IMR-90 (cell line): Measurements from ENCODE around the gene TMED6. TPM values are rescaled to one million over a fixed set of nuclear protein-coding genes. Genes with fewer than 3 reads are reported as not detected.
A peak's percentile ranks its signal among the peaks of the same experiment; 100 is the strongest.

Source experiments
- ATAC-seq: fragments of 200-7000 bp; cut with Tn5 transposase; 2 replicates; pipeline ENCODE4 v1.9.1; 2020; ENCODE audit warnings: low read depth, mild to moderate bottlenecking, moderate library complexity
- BruUV-seq: library from RNA; stranded (reverse); fragments of 400-500 nt; replicated peaks from 2 replicates; lab custom pipeline; 2021; lab: Mats Ljungman, UMichigan
- CTCF ChIA-PET: fragments of 300-600 bp; formaldehyde crosslinking; extraction: SDS; loops from one replicate; lab custom pipeline; 2021; ENCODE audit warnings: antibody characterized with exemption; lab: Yijun Ruan, JAX
- POLR2A ChIA-PET: fragments of 300-600 bp; sonication (Branson Sonifier 250); formaldehyde crosslinking; loops from one replicate; lab custom pipeline; 2022; ENCODE audit warnings: antibody characterized with exemption; ENCODE audit not compliant: unreplicated experiment; lab: Charles Lee
- DNase-seq: peaks from one replicate; pipeline ENCODE4 v3.0.0; 2013
- H2AFZ ChIP-seq: replicated peaks from 2 replicates; pipeline ENCODE3; 2013; ENCODE audit warnings: low read length, mild to moderate bottlenecking; ENCODE audit not compliant: poor library complexity
- H2AK5ac ChIP-seq: 2 replicates; pipeline ENCODE4 v1.6.1; 2013; ENCODE audit warnings: low read depth, low read length, inconsistent platforms
- H2AK9ac ChIP-seq: replicated peaks from 2 replicates; pipeline ENCODE3; 2013; ENCODE audit warnings: mild to moderate bottlenecking, low read depth, low read length, moderate library complexity; ENCODE audit not compliant: poor library complexity
- H2BK120ac ChIP-seq: 2 replicates; pipeline ENCODE4 v1.6.1; 2013; ENCODE audit warnings: low read depth, low read length, inconsistent platforms
- H2BK15ac ChIP-seq: 3 replicates; pipeline ENCODE4 v1.6.1; 2013; ENCODE audit warnings: low read depth, low read length, inconsistent platforms
- H2BK20ac ChIP-seq: 2 replicates; pipeline ENCODE4 v1.6.1; 2013; ENCODE audit warnings: low read depth, mild to moderate bottlenecking, inconsistent platforms, low read length, moderate library complexity
- H2BK5ac ChIP-seq: 2 replicates; pipeline ENCODE4 v1.6.1; 2013; ENCODE audit warnings: mild to moderate bottlenecking, low read depth, low read length, inconsistent platforms; ENCODE audit not compliant: poor library complexity, severe bottlenecking
- H3K14ac ChIP-seq: replicated peaks from 2 replicates; pipeline ENCODE4 v1.6.1; 2013; ENCODE audit warnings: low read depth, low read length, inconsistent platforms
- H3K18ac ChIP-seq: 2 replicates; pipeline ENCODE4 v1.6.1; 2013; ENCODE audit warnings: low read depth, low read length, control low read depth
- H3K23ac ChIP-seq: 2 replicates; pipeline ENCODE4 v1.6.1; 2013; ENCODE audit warnings: low read depth, low read length, inconsistent platforms
- H3K27ac ChIP-seq: 2 replicates; pipeline ENCODE4 v1.5.1; 2013; ENCODE audit warnings: mild to moderate bottlenecking, control low read depth, low read length; ENCODE audit not compliant: insufficient read depth
- H3K27me3 ChIP-seq: 2 replicates; pipeline ENCODE4 v1.6.1; 2013; ENCODE audit warnings: low read length; ENCODE audit not compliant: control insufficient read depth, insufficient read depth
- H3K36me3 ChIP-seq: 2 replicates; pipeline ENCODE4 v1.6.1; 2013; ENCODE audit warnings: low read length, mixed read lengths; ENCODE audit not compliant: control insufficient read depth, insufficient read depth
- H3K4ac ChIP-seq: 2 replicates; pipeline ENCODE4 v1.6.1; 2013; ENCODE audit warnings: low read depth, low read length, inconsistent platforms
- H3K4me1 ChIP-seq: 2 replicates; pipeline ENCODE4 v1.6.1; 2013; ENCODE audit warnings: low read length, mixed read lengths; ENCODE audit not compliant: control insufficient read depth, insufficient read depth
- H3K4me2 ChIP-seq: 2 replicates; pipeline ENCODE4 v1.6.1; 2013; ENCODE audit warnings: low read depth, mild to moderate bottlenecking, control low read depth, low read length, moderate library complexity
- H3K4me3 ChIP-seq: 2 replicates; pipeline ENCODE4 v1.5.1; 2013; ENCODE audit warnings: low read depth, mild to moderate bottlenecking, control low read depth, low read length, moderate library complexity; ENCODE audit not compliant: insufficient read depth
- H3K56ac ChIP-seq: 2 replicates; pipeline ENCODE4 v1.6.1; 2013; ENCODE audit warnings: low read length, inconsistent platforms; ENCODE audit not compliant: insufficient read depth; ENCODE audit errors: extremely low read depth
- H3K79me1 ChIP-seq, 2 experiments: 2 replicates each; pipeline ENCODE4 v1.6.1; 2013; ENCODE audit warnings: low read length in 2 of 2, inconsistent platforms in 1 of 2, low read depth in 1 of 2
- H3K9ac ChIP-seq: 2 replicates; pipeline ENCODE4 v1.6.1; 2013; ENCODE audit warnings: low read depth, low read length, control low read depth
- H3K9me1 ChIP-seq: 2 replicates; pipeline ENCODE4 v1.6.1; 2013; ENCODE audit warnings: low read length, inconsistent platforms; ENCODE audit not compliant: insufficient read depth
- H3K9me3 ChIP-seq: 2 replicates; pipeline ENCODE4 v1.6.1; 2013; ENCODE audit warnings: low read length; ENCODE audit not compliant: control insufficient read depth, insufficient read depth
- H4K20me1 ChIP-seq: 2 replicates; pipeline ENCODE4 v1.6.1; 2013; ENCODE audit warnings: low read length, inconsistent platforms; ENCODE audit not compliant: insufficient read depth
- H4K5ac ChIP-seq: 2 replicates; pipeline ENCODE4 v1.6.1; 2013; ENCODE audit warnings: mild to moderate bottlenecking, low read depth, low read length, control low read depth
- H4K8ac ChIP-seq, 2 experiments: 2 replicates each; pipeline ENCODE4 v1.6.1; 2013; ENCODE audit warnings: low read depth in 2 of 2, low read length in 2 of 2, control low read depth in 1 of 2, inconsistent platforms in 1 of 2
- H4K91ac ChIP-seq: 2 replicates; pipeline ENCODE4 v1.6.1; 2013; ENCODE audit warnings: low read depth, low read length, inconsistent platforms; ENCODE audit not compliant: insufficient read depth
- BHLHE40 ChIP-seq: fragments of 150-350 bp; IDR thresholded peaks from 2 replicates; pipeline ENCODE4 v1.6.1; 2016; ENCODE audit warnings: mild to moderate bottlenecking, low read depth, low read length
- CEBPB ChIP-seq: IDR thresholded peaks from 2 replicates; pipeline ENCODE4 v1.6.1; 2012; ENCODE audit warnings: low read depth, low read length, improper control_type of control experiment
- CHD1 ChIP-seq: IDR thresholded peaks from 2 replicates; pipeline ENCODE4 v1.6.1; 2012; ENCODE audit warnings: low read depth, low read length, improper control_type of control experiment
- CTCF ChIP-seq: conservative IDR thresholded peaks from 2 replicates; pipeline ENCODE4 v1.5.1; 2012; ENCODE audit warnings: mild to moderate bottlenecking, low read depth, low read length, improper control_type of control experiment
- FOS ChIP-seq: fragments of 150-350 bp; IDR thresholded peaks from 2 replicates; pipeline ENCODE4 v1.6.1; 2016; ENCODE audit warnings: low read depth, low read length
- MAFK ChIP-seq: IDR thresholded peaks from 2 replicates; pipeline ENCODE4 v1.6.1; 2012; ENCODE audit warnings: low read depth, low read length, improper control_type of control experiment
- MAZ ChIP-seq: IDR thresholded peaks from 2 replicates; pipeline ENCODE4 v1.6.1; 2012; ENCODE audit warnings: low read depth, mild to moderate bottlenecking, low read length, improper control_type of control experiment, moderate library complexity, borderline replicate concordance
- MXI1 ChIP-seq: IDR thresholded peaks from 2 replicates; pipeline ENCODE4 v1.6.1; 2012; ENCODE audit warnings: low read depth, mild to moderate bottlenecking, low read length, moderate library complexity, borderline replicate concordance
- NFE2L2 ChIP-seq: fragments of 150-350 bp; IDR thresholded peaks from 2 replicates; pipeline ENCODE4 v1.6.1; 2016; ENCODE audit warnings: low read depth, mild to moderate bottlenecking, low read length
- POLR2A ChIP-seq: IDR thresholded peaks from 2 replicates; pipeline ENCODE4 v1.6.1; 2012; ENCODE audit warnings: mild to moderate bottlenecking, low read depth, low read length
- RCOR1 ChIP-seq: IDR thresholded peaks from 2 replicates; pipeline ENCODE4 v1.6.1; 2012; ENCODE audit warnings: mild to moderate bottlenecking, low read length, improper control_type of control experiment; ENCODE audit not compliant: insufficient replicate concordance
- RFX5 ChIP-seq: IDR thresholded peaks from 2 replicates; pipeline ENCODE4 v1.8.0; 2012; ENCODE audit warnings: low read depth, mild to moderate bottlenecking, low read length, moderate library complexity
- SMC3 ChIP-seq: fragments of 150-350 bp; IDR thresholded peaks from 2 replicates; pipeline ENCODE4 v1.6.1; 2016; ENCODE audit warnings: low read depth, mild to moderate bottlenecking, antibody characterized with exemption, low read length, moderate library complexity
- USF2 ChIP-seq: fragments of 150-350 bp; IDR thresholded peaks from 2 replicates; pipeline ENCODE4 v1.6.1; 2017; ENCODE audit warnings: mild to moderate bottlenecking, antibody characterized with exemption, low read length, low read depth
- WGBS, 2 experiments: methylation state at CpG; one replicate each; pipeline versions ENCODE4 v1.1.5 to v1.1.7; 2013; ENCODE audit warnings: missing lambda C conversion rate in 2 of 2; ENCODE audit not compliant: insufficient read length in 1 of 2; ENCODE audit errors: extremely low coverage in 2 of 2; 5-methylcytosine and 5-hydroxymethylcytosine counted together
- dilution Hi-C: fragments of 300-500 bp; cut with HindIII; formaldehyde crosslinking; loops from one replicate; pipeline ENCODE4 v1.14.3; 2018; ENCODE audit warnings: low sequenced_read_pairs; ENCODE audit not compliant: unreplicated experiment
- in situ Hi-C: fragments of 300-500 bp; cut with MboI; formaldehyde crosslinking; loops from 3 replicates; pipeline ENCODE4 v1.14.3; 2019; ENCODE audit warnings: low sequenced_read_pairs, inconsistent platforms, mixed read lengths
- intact Hi-C: fragments of 100-400 bp; cut with micrococcal nuclease; formaldehyde crosslinking; loops from 2 replicates; pipeline ENCODE4 v1.10.0; 2022
- polyA plus RNA-seq, 3 experiments: library from polyadenylated mRNA; depleted of rRNA; stranded (reverse); fragments of >200 nt; gene quantifications; 2 replicates each; pipeline ENCODE4 v1.2.3, GENCODE V29; 2012; ENCODE audit warnings: low replicate concordance in 1 of 3
- total RNA-seq: library from RNA; depleted of rRNA; stranded (reverse); fragments of >200 nt; gene quantifications from 2 replicates; pipeline ENCODE4 v1.2.3, GENCODE V29; 2012

The TMED6 gene
- total and polyA plus RNA-seq, 2 of the 4 experiments (the other 2 are of a cell fraction), result 0.10 TPM; not detected in 1

DNA sequence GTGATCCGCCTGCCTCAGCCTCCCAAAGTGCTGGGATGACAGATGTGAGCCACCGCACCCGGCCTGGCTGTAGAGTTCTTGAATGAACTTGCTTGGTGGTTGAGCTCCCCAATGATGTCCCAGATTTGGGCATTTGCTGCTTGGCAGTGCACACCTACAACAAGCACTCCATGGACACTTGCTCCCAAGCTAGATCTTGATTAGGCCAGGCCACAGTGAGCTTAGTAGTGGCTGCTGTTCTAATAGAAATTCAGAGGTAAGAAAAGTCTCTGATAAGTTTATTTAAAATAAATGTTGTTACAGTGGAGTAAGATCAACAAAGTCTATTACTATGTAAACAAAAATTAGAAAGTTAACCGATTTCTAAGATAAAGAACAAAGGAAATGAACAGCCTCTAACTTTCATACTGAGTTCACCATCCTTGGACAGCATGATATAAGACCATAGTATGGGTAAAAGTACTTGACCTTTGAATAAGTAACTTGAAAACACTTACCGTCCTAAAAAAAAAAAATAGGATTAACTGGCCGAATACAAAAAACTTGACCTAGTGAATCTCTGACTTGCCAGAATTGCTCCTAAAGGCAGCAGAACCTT is 951 bp downstream of the TMED6 start:
- Histone ChIP-seq H2AK9ac (no peak overlapping the region), H3K27me3 (no peaks in the 10 kb centered on the region), H4K20me1 (no peaks in the 10 kb centered on the region), H2BK120ac (no peak overlapping the region), H2AFZ (no peak overlapping the region), H3K36me3 (peaks cover 5% of the 10 kb centered on the region), H3K18ac (no peak overlapping the region), H2BK15ac (no peak overlapping the region), H3K9ac (no peak overlapping the region), H2BK20ac (no peak overlapping the region), H4K8ac (no peak overlapping the region), H3K9me1 (peaks cover 3% of the 10 kb centered on the region; the same call in 1 of the 2 replicates), H3K14ac (no peak overlapping the region), H2BK5ac (no peak overlapping the region), H3K4me3 (no peak overlapping the region), H3K4ac (no peak overlapping the region), H2AK5ac (no peak overlapping the region), H4K5ac (no peak overlapping the region), H3K79me1 (0 out of 4 replicates have a peak, but pooled peaks cover 0 to 4% of the 10 kb centered on the region in 2 experiments), H4K91ac (no peak overlapping the region), H3K4me1 (peaks cover 2% of the 10 kb centered on the region; the same call in 1 of the 2 replicates), H3K27ac (no peak overlapping the region), H3K4me2 (no peak overlapping the region), H3K56ac (no peak overlapping the region), H3K23ac (no peak overlapping the region; the same call in 1 of the 2 replicates), H3K9me3 (no peaks in the 10 kb centered on the region)
- TF ChIP-seq CHD1 (no peak), RCOR1 (no peak), BHLHE40 (no peak), FOS (no peak), SMC3 (no peak), MXI1 (no peak), USF2 (no peak), MAFK (no peak), POLR2A (no peak), CTCF (no peak), MAZ (no peak), RFX5 (no peak), NFE2L2 (no peak), CEBPB (no peak)
- BruUV-seq, result no TSS peak
- ATAC-seq (peak; percentile 42), DNase-seq (no peak)
- in situ Hi-C loops (no loop called here), dilution Hi-C loops (no loop called here), intact Hi-C loops (no loop called here)
- ChIA-PET CTCF (no interaction called here), POLR2A (no interaction called here)
- no CpG with 5 or more reads among the region's 6 CpGs for WGBS, 2 experiments
